Upper lobe of left lung (tissue), 4 donors: ENCODE measurements around the gene LGALS9.
"Not testable (repeated sequence)": the region's sequence is repeated elsewhere in the genome, so short reads cannot be mapped to it uniquely, and the experiment has no call there.

ENCODE experiments used
- CTCF ChIP-seq, 6 experiments: fragments of 450-650 bp in 4 of 6; fragments of 200-600 bp in 2 of 6; sonication (generic) in 2 of 6; IDR thresholded peaks; one replicate each; pipeline ENCODE4 v1.5.1; 2016 to 2019; ENCODE audit warnings: antibody characterized with exemption in 6 of 6
- EP300 ChIP-seq, 4 donors: sonication (generic); formaldehyde crosslinking; IDR thresholded peaks; one replicate each; pipeline ENCODE4 v1.5.1; 2017; ENCODE audit warnings: antibody characterized with exemption in 4 of 4, control low read depth in 2 of 4
- POLR2A ChIP-seq, 4 donors: fragments of 450-650 bp; IDR thresholded peaks; one replicate each; pipeline ENCODE4 v1.5.1; 2016 to 2017; ENCODE audit warnings: antibody characterized with exemption in 4 of 4, mild to moderate bottlenecking in 2 of 4

GRCh38 chr17:27671977-27672480, 41.0 kb downstream of the LGALS9 start:
- not testable (repeated sequence) for TF ChIP-seq CTCF, EP300, POLR2A (IDR thresholded peaks at IDR 0.05)
